Measurements from ENCODE around the gene RELN.

RELN gene

GRCh38 chr7:103539875-103540274, 449.6 kb downstream of the RELN start:
- Histone ChIP-seq H3K9me3 (no peaks in the 10 kb centered on the region), H3K36me3 (no peaks in the 10 kb centered on the region), H3K27ac (no peak overlapping the region), H3K4me3 (no peak overlapping the region), H3K27me3 (no peaks in the 10 kb centered on the region), H4K20me1 (no peaks in the 10 kb centered on the region), H3K9ac (no peak overlapping the region), H3K4me1 (no peaks in the 10 kb centered on the region), H3K4me2 (no peak overlapping the region)
- no peak for TF ChIP-seq Cebpa-rat (IDR thresholded peaks at IDR 0.05)

GRCh38 chr7:103538964-103539709, 450.3 kb downstream of the RELN start:
- Histone ChIP-seq H4K20me1 (no peaks in the 10 kb centered on the region), H3K27me3 (no peaks in the 10 kb centered on the region), H3K9ac (no peak overlapping the region), H3K4me3 (no peak overlapping the region), H3K36me3 (no peaks in the 10 kb centered on the region), H3K4me2 (no peak overlapping the region), H3K4me1 (no peaks in the 10 kb centered on the region), H3K9me3 (no peaks in the 10 kb centered on the region), H3K27ac (no peak overlapping the region)
- TF ChIP-seq Cebpa-rat (IDR thresholded peaks at IDR 0.05), result no peak

GRCh38 chr7:103533761-103534160, 455.7 kb downstream of the RELN start:
- H3K36me3 ChIP-seq, result no peaks in the 10 kb centered on the region
- no peak overlapping the region for H3K4me2 ChIP-seq
- no peak for TF ChIP-seq Cebpa-rat (IDR thresholded peaks at IDR 0.05)
- no peaks in the 10 kb centered on the region for H3K4me1 ChIP-seq
- no peak overlapping the region for H3K9ac ChIP-seq
- no peaks in the 10 kb centered on the region for H3K9me3 ChIP-seq
- H3K27ac ChIP-seq, result no peak overlapping the region
- H3K4me3 ChIP-seq, result no peak overlapping the region
- no peaks in the 10 kb centered on the region for H3K27me3 ChIP-seq
- no peaks in the 10 kb centered on the region for H4K20me1 ChIP-seq

GRCh38 chr7:103532955-103533354, 456.5 kb downstream of the RELN start:
- Histone ChIP-seq H3K27ac (no peak overlapping the region), H3K9ac (no peak overlapping the region), H3K4me1 (no peaks in the 10 kb centered on the region), H3K4me2 (no peak overlapping the region), H3K27me3 (no peaks in the 10 kb centered on the region), H4K20me1 (no peaks in the 10 kb centered on the region), H3K9me3 (no peaks in the 10 kb centered on the region), H3K4me3 (no peak overlapping the region), H3K36me3 (no peaks in the 10 kb centered on the region)
- TF ChIP-seq Cebpa-rat (IDR thresholded peaks at IDR 0.05), result no peak

GRCh38 chr7:103528152-103528551, 461.3 kb downstream of the RELN start:
- no peak overlapping the region for H3K4me3 ChIP-seq
- no peaks in the 10 kb centered on the region for H3K36me3 ChIP-seq
- H4K20me1 ChIP-seq, result no peaks in the 10 kb centered on the region
- no peaks in the 10 kb centered on the region for H3K27me3 ChIP-seq
- H3K4me2 ChIP-seq, result no peak overlapping the region
- H3K27ac ChIP-seq, result no peak overlapping the region
- no peaks in the 10 kb centered on the region for H3K9me3 ChIP-seq
- H3K9ac ChIP-seq, result no peak overlapping the region
- no peak for TF ChIP-seq Cebpa-rat (IDR thresholded peaks at IDR 0.05)
- H3K4me1 ChIP-seq, result peaks cover 7% of the 10 kb centered on the region; the same call in 1 of the 2 replicates

- H4K20me1 ChIP-seq, result no peaks in the 10 kb centered on the region
- H3K4me1 ChIP-seq, result peaks cover 7% of the 10 kb centered on the region; the same call in 1 of the 2 replicates
- H3K4me2 ChIP-seq, result no peak overlapping the region
- H3K27ac ChIP-seq, result no peak overlapping the region
- H3K27me3 ChIP-seq, result no peaks in the 10 kb centered on the region
- H3K4me3 ChIP-seq, result no peak overlapping the region
- H3K9me3 ChIP-seq, result no peaks in the 10 kb centered on the region
- TF ChIP-seq Cebpa-rat (IDR thresholded peaks at IDR 0.05), result no peak
- no peaks in the 10 kb centered on the region for H3K36me3 ChIP-seq
- H3K9ac ChIP-seq, result no peak overlapping the region
Measured at GRCh38 chr7:103525937-103526336, 463.5 kb downstream of the RELN start.

GRCh38 chr7:103524042-103524907, 465.2 kb downstream of the RELN start:
- Histone ChIP-seq H3K9ac (no peak overlapping the region), H3K36me3 (no peaks in the 10 kb centered on the region), H3K4me3 (no peak overlapping the region), H3K4me1 (peaks cover 7% of the 10 kb centered on the region; the same call in 1 of the 2 replicates), H3K27ac (no peak overlapping the region), H3K27me3 (no peaks in the 10 kb centered on the region), H4K20me1 (no peaks in the 10 kb centered on the region), H3K9me3 (no peaks in the 10 kb centered on the region), H3K4me2 (no peak overlapping the region)
- no peak for TF ChIP-seq Cebpa-rat (IDR thresholded peaks at IDR 0.05)

GRCh38 chr7:103521937-103522336, 467.5 kb downstream of the RELN start:
- no peak for TF ChIP-seq Cebpa-rat (IDR thresholded peaks at IDR 0.05)
- H4K20me1 ChIP-seq, result no peaks in the 10 kb centered on the region
- H3K27me3 ChIP-seq, result no peaks in the 10 kb centered on the region
- H3K36me3 ChIP-seq, result no peaks in the 10 kb centered on the region
- H3K4me1 ChIP-seq, result peaks cover 7% of the 10 kb centered on the region; the same call in 1 of the 2 replicates
- no peak overlapping the region for H3K4me3 ChIP-seq
- no peaks in the 10 kb centered on the region for H3K9me3 ChIP-seq
- no peak overlapping the region for H3K9ac ChIP-seq
- H3K4me2 ChIP-seq, result no peak overlapping the region
- no peak overlapping the region for H3K27ac ChIP-seq

GRCh38 chr7:103504505-103505135, 484.8 kb downstream of the RELN start:
- TF ChIP-seq Cebpa-rat (IDR thresholded peaks at IDR 0.05), result no peak
- Histone ChIP-seq H3K27me3 (no peaks in the 10 kb centered on the region), H3K9ac (no peak overlapping the region), H3K27ac (no peak overlapping the region), H3K36me3 (no peaks in the 10 kb centered on the region), H3K4me3 (no peak overlapping the region), H3K9me3 (no peaks in the 10 kb centered on the region), H3K4me2 (no peak overlapping the region), H3K4me1 (no peaks in the 10 kb centered on the region), H4K20me1 (no peaks in the 10 kb centered on the region)

- H3K27ac ChIP-seq, result no peak overlapping the region
- no peaks in the 10 kb centered on the region for H3K4me1 ChIP-seq
- no peaks in the 10 kb centered on the region for H3K27me3 ChIP-seq
- no peak overlapping the region for H3K4me2 ChIP-seq
- no peaks in the 10 kb centered on the region for H3K9me3 ChIP-seq
- H3K36me3 ChIP-seq, result no peaks in the 10 kb centered on the region
- H4K20me1 ChIP-seq, result no peaks in the 10 kb centered on the region
- no peak overlapping the region for H3K4me3 ChIP-seq
- TF ChIP-seq Cebpa-rat (IDR thresholded peaks at IDR 0.05), result no peak
- H3K9ac ChIP-seq, result no peak overlapping the region
Measured at GRCh38 chr7:103501206-103501605, 488.3 kb downstream of the RELN start.

Measured in BLaER1 (cell line).